Stimulated activated CD8-positive, alpha-beta memory T cell treated with anti-CD3 and anti-CD28 coated beads, Interleukin-7, amount 100 ng/mL, for 48 hours (primary cell): Measurements from ENCODE around the gene ZFP91.
"Not testable (repeated sequence)": the region's sequence is repeated elsewhere in the genome, so short reads cannot be mapped to it uniquely, and the experiment has no call there.

Experiments used
- DNase-seq, 2 donors: peaks; one replicate each; pipeline ENCODE4 v3.0.0-alpha.2; 2020; ENCODE audit warnings: low read depth in 1 of 2; ENCODE audit errors: extremely low read depth in 1 of 2

Gene ZFP91

GRCh38 chr11:58578635-58579191, at the start of gene ZFP91:
Gene ZFP91, plus strand, starts transcription at chr11:58579063. Its CDS starts 219 bp downstream, at chr11:58579282.
- peak; percentile 87 to 97 for DNase-seq

- DNase-seq = no peak
Measured at GRCh38 chr11:58530236-58530635, 48.6 kb upstream of the ZFP91 start.

- DNase-seq = no peak
Measured at GRCh38 chr11:58531865-58532341, 47.0 kb upstream of the ZFP91 start.

GRCh38 chr11:58546841-58547240, 32.0 kb upstream of the ZFP91 start:
- no peak for DNase-seq

- DNase-seq = no peak
Measured at GRCh38 chr11:58549644-58550043, 29.2 kb upstream of the ZFP91 start.

- DNase-seq = no peak
Measured at GRCh38 chr11:58560842-58561241, 18.0 kb upstream of the ZFP91 start.

- no peak for DNase-seq
Measured at GRCh38 chr11:58561394-58562098, 17.3 kb upstream of the ZFP91 start.

- no peak for DNase-seq
Measured at GRCh38 chr11:58562375-58562800, 16.5 kb upstream of the ZFP91 start.

GRCh38 chr11:58564231-58564630, 14.6 kb upstream of the ZFP91 start:
- DNase-seq = no peak

- peak in 1 of 2 donors; percentile 56 for DNase-seq
Measured at GRCh38 chr11:58567889-58568512, 10.9 kb upstream of the ZFP91 start.

- DNase-seq = not testable (repeated sequence)
Measured at GRCh38 chr11:58572906-58573305, 6.0 kb upstream of the ZFP91 start.

GRCh38 chr11:58573451-58574104, 5.3 kb upstream of the ZFP91 start:
- peak in 1 of 2 donors; percentile 63 for DNase-seq

GRCh38 chr11:58574881-58575280, 4.0 kb upstream of the ZFP91 start:
- no peak for DNase-seq

GRCh38 chr11:58575377-58576020, 3.4 kb upstream of the ZFP91 start, which contains the start of gene LPXN:
Gene LPXN, minus strand, starts transcription at chr11:58575856. Its CDS starts 84 bp downstream, at chr11:58575772.
- no peak for DNase-seq

- DNase-seq = no peak
Measured at GRCh38 chr11:58576887-58577471, 1.9 kb upstream of the ZFP91 start.

GRCh38 chr11:58577555-58578135, 1.2 kb upstream of the ZFP91 start:
- peak; percentile 55 to 78 for DNase-seq

GRCh38 chr11:58578136-58578634, 678 bp upstream of the ZFP91 start:
- peak; percentile 76 to 86 for DNase-seq

- DNase-seq = peak; percentile 78 to 87
Measured at GRCh38 chr11:58579192-58580129, 598 bp downstream of the ZFP91 start.

GRCh38 chr11:58580311-58580710, 1.4 kb downstream of the ZFP91 start:
- DNase-seq = no peak
